Measurements from ENCODE around the gene YPEL4.

The YPEL4 gene

GRCh38 chr11:57633394-57634070 is 16.2 kb downstream of the YPEL4 start:
- DNase-seq (ENCODE audit: low spot score): no peak

DNA sequence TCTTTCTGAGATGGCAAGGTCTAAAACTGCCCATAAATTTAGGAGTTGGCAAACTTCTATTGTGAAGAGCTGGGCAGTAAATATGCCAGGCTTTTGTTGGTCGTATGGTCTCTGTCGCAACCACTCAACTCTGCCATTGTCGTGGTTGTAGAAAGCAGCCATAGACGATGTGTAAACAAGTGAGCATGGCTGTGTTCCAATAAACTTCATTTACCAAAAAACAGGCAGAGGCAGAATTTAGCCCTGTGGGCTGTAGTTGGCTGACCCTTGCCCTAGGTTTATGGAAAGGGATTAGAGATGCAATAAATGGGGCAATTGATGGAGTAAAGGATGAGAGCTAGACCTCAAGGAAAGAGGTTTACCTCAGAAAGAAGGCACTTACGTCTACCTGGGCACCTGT is 17.6 kb downstream of the YPEL4 start:
- DNase-seq (ENCODE audit: low spot score): no peak

DNA sequence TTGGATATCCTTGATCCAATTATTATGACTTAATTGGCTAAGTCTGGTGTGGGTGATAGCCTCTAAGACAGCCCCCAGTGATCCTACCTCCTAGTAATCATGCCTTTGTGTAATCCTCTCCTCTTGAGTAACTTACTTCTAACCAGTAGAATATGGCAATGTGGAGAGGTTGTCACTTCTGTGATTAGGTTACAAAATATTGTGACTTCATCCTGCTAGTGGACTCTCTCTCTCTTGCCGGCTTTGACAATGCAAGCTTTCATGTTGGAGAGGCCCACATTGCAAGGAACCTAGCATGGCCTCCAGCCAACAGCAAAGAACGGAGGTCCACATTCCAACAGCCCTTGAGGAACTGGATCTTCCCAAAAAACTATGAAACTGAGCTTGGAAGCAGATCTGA is 19.5 kb downstream of the YPEL4 start:
- no peak for DNase-seq (ENCODE audit: low spot score)

DNA sequence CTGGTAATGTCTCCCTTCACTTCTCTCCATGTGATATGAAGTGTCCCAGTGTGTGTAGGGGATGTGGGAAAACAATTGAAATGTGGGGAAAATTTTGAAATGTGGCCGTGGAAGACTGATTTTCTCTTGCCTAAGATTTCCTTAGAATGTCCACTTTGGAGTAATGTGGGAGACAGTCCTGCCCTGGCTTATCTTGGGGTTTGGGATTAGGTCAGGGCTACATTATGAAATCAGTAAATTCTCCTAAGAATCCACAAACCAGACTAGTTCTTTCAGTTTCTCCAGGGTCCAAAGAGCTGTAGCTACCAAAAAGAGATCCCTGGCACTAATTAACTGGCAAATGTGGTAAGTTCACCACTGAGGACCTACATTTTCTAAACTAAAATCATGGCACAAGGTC is 22.8 kb downstream of the YPEL4 start:
- no peak for DNase-seq (ENCODE audit: low spot score)

DNA sequence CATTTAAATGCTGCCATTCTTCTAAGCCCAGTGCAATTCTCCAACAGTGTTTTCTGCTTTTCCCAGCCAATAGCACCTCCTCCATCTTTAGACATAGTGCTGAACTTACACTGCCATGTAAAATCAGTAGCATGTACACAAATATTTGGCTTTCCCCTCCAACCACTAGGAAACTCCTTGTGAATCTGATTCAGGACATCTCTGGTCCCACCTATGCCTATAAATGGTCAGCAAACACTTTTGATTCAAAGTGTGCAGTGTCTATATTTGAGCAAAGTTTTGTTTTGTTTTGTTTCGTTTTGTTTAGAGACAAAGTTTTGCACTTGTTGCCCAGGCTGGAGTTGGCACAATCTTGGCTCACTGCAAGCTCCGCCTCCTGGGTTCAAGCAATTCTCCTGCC is 24.8 kb downstream of the YPEL4 start:
- no peak for DNase-seq (ENCODE audit: low spot score)

GRCh38 chr11:57622263-57622662 is 27.4 kb downstream of the YPEL4 start:
- no peak for DNase-seq (ENCODE audit: low spot score)

DNA sequence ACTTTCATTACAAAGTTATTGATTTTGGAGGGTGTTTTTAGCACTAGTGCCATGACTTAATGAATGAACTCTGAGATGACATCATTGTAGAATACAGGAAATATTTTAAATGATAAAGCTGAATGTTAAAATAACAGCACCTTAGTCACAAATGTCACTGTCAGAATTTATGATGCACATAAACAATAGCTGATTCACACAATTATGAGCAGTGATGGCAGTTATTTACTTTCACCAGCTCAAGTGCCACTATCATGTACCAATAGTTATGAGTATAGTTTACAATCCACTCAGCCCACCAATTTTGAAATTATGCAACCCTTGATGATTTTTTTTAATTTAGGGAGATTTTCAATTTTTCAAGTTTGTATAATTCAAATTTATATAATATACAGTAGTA is 29.2 kb downstream of the YPEL4 start:
- DNase-seq (ENCODE audit: low spot score): no peak

DNA sequence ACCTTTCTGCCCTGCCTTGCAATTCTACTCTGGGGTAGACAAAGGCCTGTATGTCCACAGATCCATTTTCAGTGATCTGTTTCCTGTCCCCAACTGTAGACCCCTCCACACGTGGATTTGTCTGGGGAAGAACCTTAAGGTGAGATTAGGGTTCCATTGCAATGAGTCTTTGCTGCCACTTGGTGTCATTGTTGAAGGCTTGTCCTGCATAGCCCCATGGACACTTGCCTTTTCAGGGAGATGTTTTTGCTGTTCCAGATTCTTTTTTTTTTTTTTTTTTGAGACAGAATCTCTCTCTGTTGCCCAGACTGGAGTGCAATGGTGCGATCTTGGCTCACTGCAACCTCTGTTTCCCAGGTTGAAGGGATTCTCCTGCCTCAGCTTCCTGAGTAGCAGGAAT is 30.4 kb downstream of the YPEL4 start:
- DNase-seq (ENCODE audit: low spot score): peak; percentile 39

DNA sequence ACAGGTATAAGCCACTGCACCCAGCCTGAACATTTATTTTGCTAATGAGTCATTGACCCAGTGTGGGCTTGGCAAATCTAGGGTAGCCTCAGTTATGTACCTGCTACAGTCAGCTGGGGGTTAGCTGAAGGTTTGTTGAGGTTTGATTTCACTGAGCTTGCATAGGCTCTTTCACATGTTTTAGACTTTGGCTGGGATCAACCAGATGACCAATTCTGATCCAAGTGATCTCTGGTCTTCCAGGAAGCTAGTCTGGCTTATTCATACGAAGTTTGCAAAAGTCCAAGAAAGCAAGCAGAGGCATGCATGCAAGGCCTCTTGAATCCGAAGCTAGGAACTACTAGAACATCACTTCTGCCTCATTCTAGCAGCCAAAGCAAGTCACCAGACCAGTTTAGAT is 31.3 kb downstream of the YPEL4 start:
- DNase-seq (ENCODE audit: low spot score): no peak

DNA sequence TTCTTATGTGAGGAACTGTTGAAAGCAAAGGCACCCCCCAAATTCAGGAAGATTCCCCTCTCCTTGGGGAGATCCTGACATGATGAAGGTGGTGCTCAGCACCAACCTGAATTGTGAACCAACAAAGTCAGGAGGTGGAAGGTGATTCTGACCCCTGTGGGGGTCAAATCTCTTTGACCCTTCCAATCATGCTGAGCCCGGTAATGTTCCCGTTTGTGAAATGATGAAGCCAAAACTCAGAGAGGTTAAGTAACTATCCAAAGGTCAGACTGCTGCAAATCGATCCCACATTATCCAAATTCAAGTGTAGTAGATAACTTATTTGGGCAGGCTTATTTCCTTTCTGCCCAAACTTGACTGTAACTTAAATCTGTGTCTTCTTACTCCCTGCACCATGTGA is 33.1 kb downstream of the YPEL4 start:
- DNase-seq (ENCODE audit: low spot score): no peak

- no peak for DNase-seq (ENCODE audit: low spot score)
These were observed 34.4 kb downstream of the YPEL4 start for GRCh38 chr11:57615308-57615707.

- no peak for DNase-seq (ENCODE audit: low spot score)
These were observed 35.4 kb downstream of the YPEL4 start for GRCh38 chr11:57614234-57614772.

DNA sequence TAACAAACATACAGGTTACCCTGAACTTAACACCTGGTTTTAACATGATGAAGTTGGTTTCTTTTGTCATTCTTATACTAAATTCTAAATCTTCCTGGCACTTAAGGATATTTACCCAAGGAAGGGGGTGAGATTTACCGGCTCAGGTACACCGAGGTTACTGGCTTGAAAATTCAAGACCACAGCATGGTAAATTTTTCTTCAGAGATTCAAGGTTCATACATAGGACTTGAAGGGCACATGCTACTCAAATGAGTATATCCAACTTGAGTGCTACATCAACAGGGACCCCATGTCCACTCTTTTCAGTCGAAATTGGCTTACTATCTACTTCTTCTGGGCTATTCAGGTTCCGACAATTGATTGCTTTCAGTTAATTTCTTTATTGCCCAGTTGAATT is 39.5 kb downstream of the YPEL4 start:
- no peak for DNase-seq (ENCODE audit: low spot score)

GRCh38 chr11:57605028-57605420 is 44.7 kb downstream of the YPEL4 start:
- DNase-seq (ENCODE audit: low spot score): no peak

DNA sequence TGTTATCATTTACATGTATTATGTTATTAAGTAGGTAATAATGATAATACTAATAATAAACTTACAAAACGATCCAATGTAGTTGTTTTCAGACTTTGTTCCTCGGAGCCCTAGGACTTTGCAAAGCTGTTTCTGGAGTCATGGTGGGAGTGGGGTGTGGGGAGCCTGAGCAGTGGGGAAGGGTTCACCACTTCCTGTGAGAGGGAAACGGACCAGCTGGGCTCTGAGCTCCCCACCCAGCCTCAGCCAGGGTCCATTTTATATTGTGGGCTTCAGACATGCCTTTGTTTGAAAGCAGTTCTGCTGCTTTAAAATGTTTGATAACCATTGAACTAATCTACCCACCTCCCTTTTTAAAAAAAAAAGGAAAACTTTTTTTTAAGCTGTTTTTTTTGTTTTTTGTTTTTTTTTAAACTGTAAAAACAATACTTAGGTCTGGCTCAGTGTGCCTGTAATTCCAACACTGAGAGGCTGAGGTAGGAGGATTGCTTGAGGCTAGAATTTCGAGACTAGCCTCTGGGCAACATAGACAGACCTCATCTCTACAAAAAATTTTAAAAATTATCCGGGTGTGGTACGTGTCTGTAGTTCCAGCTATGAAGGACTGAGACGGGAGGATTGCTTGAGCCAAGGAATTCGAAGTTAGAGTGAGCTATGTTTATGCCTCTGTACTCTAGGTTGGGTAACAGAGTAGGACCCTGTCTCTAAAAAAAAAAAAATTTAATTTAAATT is 45.2 kb downstream of the YPEL4 start:
- DNase-seq (ENCODE audit: low spot score): peak; percentile 11

DNA sequence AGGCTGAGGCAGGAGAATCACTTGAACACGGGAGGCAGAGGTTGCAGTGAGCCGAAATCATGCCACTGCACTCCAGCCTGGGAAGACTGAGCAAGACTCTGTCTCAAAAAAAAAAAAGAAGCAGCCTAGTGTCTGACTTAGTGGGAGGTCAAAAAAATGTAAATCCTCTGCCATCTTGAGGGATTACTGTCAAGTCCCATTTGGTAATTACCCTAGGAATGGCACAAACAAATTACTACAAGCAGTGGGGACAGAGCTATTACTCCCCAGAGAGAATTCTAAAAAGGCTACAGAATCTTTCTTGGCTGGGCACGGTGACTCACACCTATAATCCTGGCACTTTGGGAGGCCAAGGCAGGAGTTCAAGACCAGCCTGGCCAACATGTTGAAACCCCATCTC is 48.4 kb downstream of the YPEL4 start:
- DNase-seq (ENCODE audit: low spot score): no peak

- DNase-seq (ENCODE audit: low spot score): no peak
These were observed 50.3 kb downstream of the YPEL4 start for GRCh38 chr11:57599381-57599780.

DNA sequence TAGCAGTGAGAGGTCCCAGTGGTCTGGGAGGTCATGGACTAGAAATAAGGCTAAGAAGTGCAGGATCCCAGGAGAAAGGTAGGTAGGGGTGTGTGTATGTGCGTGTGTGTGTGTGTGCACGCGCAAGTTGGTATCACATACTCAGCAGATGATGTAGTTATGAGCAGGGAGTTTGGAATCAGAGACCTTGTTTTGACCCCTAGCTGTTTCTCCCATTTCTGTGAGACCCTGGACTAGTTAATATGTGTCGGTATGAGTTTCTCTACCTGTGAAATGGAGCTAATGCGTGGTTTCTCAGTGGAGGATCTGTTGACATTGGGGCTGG is 50.9 kb downstream of the YPEL4 start:
- no peak for DNase-seq (ENCODE audit: low spot score)

DNA sequence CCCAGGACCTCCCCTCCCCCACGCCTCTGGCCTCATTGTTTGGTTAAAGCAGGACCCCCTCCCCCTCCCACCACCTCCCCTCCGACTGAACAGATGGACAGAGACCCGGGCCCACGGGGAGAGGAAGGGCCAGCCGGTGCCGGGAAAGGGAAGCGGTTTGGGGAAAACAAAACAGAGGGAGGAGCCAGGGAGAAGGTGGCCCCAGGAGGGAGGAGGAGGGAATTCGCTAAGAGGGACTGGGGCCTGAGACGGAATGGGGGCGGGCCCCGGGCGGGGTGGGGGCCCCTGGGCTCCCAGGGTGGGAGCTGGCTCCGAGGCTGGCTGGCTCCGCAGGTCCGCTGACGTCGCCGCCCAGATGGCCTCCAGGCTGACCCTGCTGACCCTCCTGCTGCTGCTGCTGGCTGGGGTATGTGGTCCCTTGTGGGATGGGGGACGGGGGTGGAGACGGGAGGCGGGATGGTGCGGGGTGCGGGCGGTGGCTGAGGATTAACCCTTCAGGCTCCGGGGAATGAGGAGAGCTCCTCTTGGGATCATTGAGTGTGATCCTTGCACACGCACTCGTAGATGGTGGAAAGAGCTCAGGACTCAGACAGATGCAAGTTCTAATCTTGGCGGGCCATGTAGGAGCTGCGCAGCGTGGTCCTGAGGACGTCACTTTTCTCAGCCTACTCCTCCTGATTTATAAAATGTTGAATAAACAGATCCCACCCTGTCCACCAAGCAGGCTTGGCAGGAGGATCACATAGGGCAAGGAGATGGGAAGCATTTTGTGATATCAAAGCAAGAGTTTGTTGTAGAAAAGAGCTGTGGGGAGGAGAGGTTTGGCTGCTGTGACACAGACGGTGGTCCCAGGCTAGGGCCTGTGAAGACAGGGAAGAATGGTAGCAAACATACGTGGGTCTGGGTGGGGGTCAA is 51.5 kb downstream of the YPEL4 start:
- no peak for DNase-seq (ENCODE audit: low spot score)

- DNase-seq (ENCODE audit: low spot score): no peak
These were observed 52.2 kb downstream of the YPEL4 start, which contains the start of gene SERPING1 for GRCh38 chr11:57597461-57597915. TSS of gene SERPING1 (plus strand) at chr11:57597685. CDS start at chr11:57598271, 586 bp downstream.

DNA sequence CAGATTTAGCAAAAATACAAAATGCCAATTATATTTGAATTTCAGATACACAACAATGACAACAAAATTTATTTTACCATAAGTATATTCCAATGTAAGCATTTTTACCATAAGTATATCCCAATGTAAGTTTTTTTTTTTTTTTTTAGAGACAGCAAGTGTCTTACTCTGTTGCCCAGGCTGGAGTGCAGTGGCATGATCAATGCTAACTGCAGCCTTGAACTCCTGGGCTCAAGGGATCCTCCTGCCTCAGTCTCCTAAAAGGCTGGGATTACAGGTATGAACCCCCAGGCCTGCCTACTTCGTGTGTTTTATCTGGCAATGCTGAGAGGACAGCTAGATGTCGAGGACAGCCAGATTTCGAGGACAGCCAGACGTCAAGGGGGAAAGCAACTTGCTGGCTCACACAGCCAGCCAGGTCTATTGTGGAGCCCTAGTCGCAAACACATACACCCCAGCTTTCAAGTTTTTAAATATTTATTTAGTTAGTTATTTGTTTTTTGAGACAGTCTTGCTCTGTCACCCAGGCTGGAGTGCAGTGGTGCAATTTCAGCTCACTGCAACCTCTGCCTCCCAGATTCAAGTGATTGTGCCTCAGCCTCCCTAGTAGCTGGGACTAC is 53.3 kb downstream of the YPEL4 start:
- DNase-seq (ENCODE audit: low spot score): no peak
